ENCODE measurements around the gene REXO4. TPM values are rescaled to one million over a fixed set of nuclear protein-coding genes. Genes with fewer than 3 reads are reported as not detected.

Gene REXO4
- total and polyA plus RNA-seq, 2 experiments from 2014 or later = 31.1 to 36.3 TPM

- TF ChIP-seq ZNF462 (CRISPR knock-in tag; IDR thresholded peaks at IDR 0.05) = no peak
- TF ChIP-seq EZH2phosphoT487 (IDR thresholded peaks at IDR 0.05; ENCODE audit: unreplicated experiment) = no peak
- TF ChIP-seq EZH2 (IDR thresholded peaks at IDR 0.05; ENCODE audit: low read depth, unreplicated experiment) = no peak
- no peak for TF ChIP-seq ZNF331 (CRISPR knock-in tag; IDR thresholded peaks at IDR 0.05; ENCODE audit: low read depth)
- no peak for TF ChIP-seq CREB1 (CRISPR knock-in tag; IDR thresholded peaks at IDR 0.05; ENCODE audit: low read depth)
- no peak for TF ChIP-seq ETS1 (IDR thresholded peaks at IDR 0.05)
- no peak for TF ChIP-seq REST (IDR thresholded peaks at IDR 0.05; ENCODE audit: unreplicated experiment)
- no peak for TF ChIP-seq NANOG (IDR thresholded peaks at IDR 0.05; ENCODE audit: borderline replicate concordance)
- TF ChIP-seq STAT1 (IDR thresholded peaks at IDR 0.05; ENCODE audit: unreplicated experiment) = no peak
Measured at GRCh38 chr9:133405508-133406438, 12.0 kb downstream of the REXO4 start (continued).

Data from GM23338 (cell line).